ENCODE results near the gene MIDN.
"Not testable (repeated sequence)": the region's sequence is repeated elsewhere in the genome, so short reads cannot be mapped to it uniquely, and the experiment has no call there.

Gene MIDN

GRCh38 chr19:1246265-1247087 is 1.9 kb upstream of the MIDN start:
- not testable (repeated sequence) for DNase-seq

GRCh38 chr19:1247748-1248138 is 640 bp upstream of the MIDN start:
- no peak for DNase-seq

- DNase-seq: no peak
These were observed 459 bp downstream of the MIDN start for GRCh38 chr19:1248786-1249297.

GRCh38 chr19:1249298-1249989 is 1.1 kb downstream of the MIDN start:
- peak; percentile 83 for DNase-seq

GRCh38 chr19:1249990-1250436 is 1.6 kb downstream of the MIDN start:
- no peak for DNase-seq

- DNase-seq: no peak
These were observed 2.3 kb downstream of the MIDN start for GRCh38 chr19:1250437-1251260.

GRCh38 chr19:1251330-1252220 is 3.2 kb downstream of the MIDN start:
- DNase-seq: no peak

GRCh38 chr19:1252221-1252820 is 3.9 kb downstream of the MIDN start:
- DNase-seq: no peak

GRCh38 chr19:1252821-1253513 is 4.6 kb downstream of the MIDN start:
- DNase-seq: no peak

- DNase-seq: no peak
These were observed 5.2 kb downstream of the MIDN start for GRCh38 chr19:1253514-1254080.

- DNase-seq: no peak
These were observed 5.7 kb downstream of the MIDN start for GRCh38 chr19:1254081-1254527.

GRCh38 chr19:1254530-1255185 is 6.3 kb downstream of the MIDN start:
- no peak for DNase-seq

- no peak for DNase-seq
These were observed 7.1 kb downstream of the MIDN start for GRCh38 chr19:1255186-1256161.

GRCh38 chr19:1256646-1257474 is 8.5 kb downstream of the MIDN start:
- no peak for DNase-seq

GRCh38 chr19:1257475-1258162 is 9.2 kb downstream of the MIDN start:
- DNase-seq: no peak

GRCh38 chr19:1258163-1258492 is 9.7 kb downstream of the MIDN start:
- DNase-seq: no peak

GRCh38 chr19:1258707-1259205 is 10.4 kb downstream of the MIDN start:
- DNase-seq: no peak
